BLaER1 treated with 17β-estradiol and CSF1 and Interleukin-3, amounts not matched to agents 10 nM and 100 nM (cell line): ENCODE data around the gene AATK.

Source experiments
- H3K27ac ChIP-seq, 11 experiments: shearing (Covaris generic); formaldehyde crosslinking; 2 replicates each; pipeline ENCODE4 v1.8.1; 2022
- H3K27me3 ChIP-seq, 11 experiments: shearing (Covaris generic); formaldehyde crosslinking; 2 replicates each; pipeline ENCODE4 v1.8.1; 2022
- H3K36me3 ChIP-seq, 11 experiments: shearing (Covaris generic); formaldehyde crosslinking; 2 replicates each; pipeline ENCODE4 v1.8.1; 2022
- H3K4me1 ChIP-seq, 10 experiments: shearing (Covaris generic); formaldehyde crosslinking; 2 replicates each; pipeline ENCODE4 v1.8.1; 2022
- H3K4me2 ChIP-seq, 11 experiments: shearing (Covaris generic); formaldehyde crosslinking; 2 replicates each; pipeline ENCODE4 v1.8.1; 2022
- H3K4me3 ChIP-seq, 10 experiments: shearing (Covaris generic); formaldehyde crosslinking; 2 replicates each; pipeline ENCODE4 v1.8.1; 2022
- H3K9ac ChIP-seq, 11 experiments: shearing (Covaris generic); formaldehyde crosslinking; 2 replicates each; pipeline ENCODE4 v1.8.1; 2022
- H3K9me3 ChIP-seq, 11 experiments: shearing (Covaris generic); formaldehyde crosslinking; replicated peaks in 1 of 11; 2 replicates each; pipeline ENCODE4 v1.8.1; 2022
- H4K20me1 ChIP-seq, 11 experiments: shearing (Covaris generic); formaldehyde crosslinking; 2 replicates each; pipeline ENCODE4 v1.8.1; 2022
- Cebpa-rat ChIP-seq, 11 experiments: shearing (Covaris generic); IDR thresholded peaks; 2 replicates each; pipeline ENCODE4 v1.8.1; 2022

The AATK gene

DNA sequence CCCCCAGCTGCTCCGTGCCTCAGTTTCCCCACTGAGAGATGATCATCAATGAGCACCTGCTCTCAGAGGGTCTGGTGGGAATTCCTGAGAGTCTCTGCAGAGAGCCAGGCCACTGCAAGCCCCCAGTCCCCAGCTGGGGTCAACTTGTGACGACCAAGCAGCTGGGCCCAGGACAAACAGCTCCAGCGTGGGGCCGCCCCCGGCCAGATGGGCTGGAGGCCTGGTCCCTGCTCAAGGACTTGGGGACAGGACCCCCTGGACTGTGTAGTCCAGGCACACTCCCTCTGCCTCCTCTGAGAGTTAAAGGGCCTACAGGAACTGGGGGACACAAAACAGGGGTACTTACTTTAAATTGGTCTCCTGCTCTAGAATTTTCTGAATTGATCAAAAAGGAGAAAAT, 16.6 kb upstream of the AATK start:
- H3K9ac ChIP-seq: no peak overlapping the region
- no peak overlapping the region for H3K27ac ChIP-seq
- peaks cover 0 to 11% (median 0%) of the 10 kb centered on the region in 11 experiments; a peak in 6 of 22 replicates for H3K27me3 ChIP-seq
- H3K4me1 ChIP-seq: peaks cover 13 to 39% (median 36%) of the 10 kb centered on the region in 10 experiments
- H3K4me2 ChIP-seq: no peak overlapping the region
- H4K20me1 ChIP-seq: peaks cover 0 to 34% (median 0%) of the 10 kb centered on the region in 11 experiments; a peak in 7 of 22 replicates
- H3K4me3 ChIP-seq: no peak overlapping the region
- no peaks in the 10 kb centered on the region for H3K36me3 ChIP-seq
- no peaks in the 10 kb centered on the region for H3K9me3 ChIP-seq
- TF ChIP-seq Cebpa-rat (IDR thresholded peaks at IDR 0.05): no peak

DNA sequence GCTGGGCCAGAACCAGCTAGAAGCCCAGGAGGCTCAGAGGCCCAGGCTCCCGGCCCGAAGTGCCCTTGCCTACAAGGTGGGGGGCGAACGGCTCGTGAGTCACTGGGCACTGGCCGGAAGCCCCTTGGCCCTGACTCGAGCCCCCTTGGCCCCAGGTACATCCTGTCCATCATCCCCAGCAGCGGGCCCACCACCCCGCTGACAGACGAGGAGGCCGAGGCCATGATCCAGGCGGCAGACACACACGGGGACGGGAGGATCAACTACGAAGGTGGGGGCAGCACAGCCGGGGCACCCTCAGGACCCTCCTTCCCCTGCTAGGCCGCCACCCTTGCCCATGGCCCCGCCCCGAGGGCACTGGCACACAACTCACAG, 15.8 kb upstream of the AATK start:
- H3K27ac ChIP-seq: no peak overlapping the region
- H3K4me1 ChIP-seq: peaks cover 13 to 39% (median 33%) of the 10 kb centered on the region in 10 experiments
- H3K36me3 ChIP-seq: no peaks in the 10 kb centered on the region
- H3K27me3 ChIP-seq: peaks cover 0 to 11% (median 0%) of the 10 kb centered on the region in 11 experiments; a peak in 6 of 22 replicates
- no peak overlapping the region for H3K4me3 ChIP-seq
- H4K20me1 ChIP-seq: peaks cover 0 to 31% (median 0%) of the 10 kb centered on the region in 11 experiments; a peak in 6 of 22 replicates
- no peak for TF ChIP-seq Cebpa-rat (IDR thresholded peaks at IDR 0.05)
- H3K9me3 ChIP-seq: no peaks in the 10 kb centered on the region
- H3K4me2 ChIP-seq: no peak overlapping the region
- no peak overlapping the region for H3K9ac ChIP-seq

DNA sequence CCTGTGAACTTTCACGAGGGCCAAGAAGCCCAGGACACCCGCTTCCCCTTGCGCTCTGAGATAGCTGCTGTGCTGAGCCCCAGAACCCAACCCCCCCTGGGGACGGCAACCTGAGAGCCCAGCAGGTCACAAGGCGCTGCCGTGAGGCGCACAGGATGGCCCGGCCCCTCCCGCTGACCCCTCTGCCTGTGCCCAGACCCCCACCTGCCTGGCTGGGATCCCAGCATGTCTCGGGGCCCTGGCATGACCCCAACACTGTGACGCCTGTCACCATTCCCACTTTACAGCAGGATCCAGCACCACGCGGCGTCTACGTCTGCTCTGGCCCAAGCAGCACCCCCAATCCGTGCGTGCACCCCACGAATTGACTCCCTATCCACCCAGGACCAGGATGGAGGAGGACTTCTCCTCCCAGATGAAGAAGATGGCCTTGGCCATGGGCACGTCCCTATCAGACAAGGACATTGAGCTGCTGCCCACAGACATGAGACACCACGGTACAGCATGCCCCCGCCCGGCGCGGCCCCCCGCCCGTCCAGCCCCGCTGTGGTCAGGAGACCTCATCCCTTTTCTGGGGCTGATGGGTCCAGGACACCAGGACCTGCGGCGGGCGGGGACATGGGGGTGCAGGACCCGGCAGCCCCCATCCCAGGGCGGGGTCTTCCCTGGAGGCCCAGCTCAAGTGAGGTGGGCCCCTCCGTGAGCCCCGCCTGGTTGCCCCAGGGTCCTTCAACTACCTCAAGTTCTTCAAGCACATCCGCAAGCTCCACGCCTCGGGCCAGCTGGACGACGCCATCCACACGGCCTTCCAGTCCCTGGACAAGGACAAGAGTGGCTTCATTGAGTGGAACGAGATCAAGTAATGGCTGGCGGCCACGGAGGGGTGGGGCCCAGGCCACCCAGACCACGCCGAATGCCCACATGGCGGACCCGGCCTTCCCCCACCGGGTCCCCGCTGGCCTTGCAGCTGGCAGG, 15.1 kb upstream of the AATK start:
- H3K36me3 ChIP-seq: no peaks in the 10 kb centered on the region
- H3K27ac ChIP-seq: no peak overlapping the region
- peaks cover 0 to 2% (median 0%) of the 10 kb centered on the region in 11 experiments; a peak in 3 of 22 replicates for H3K9me3 ChIP-seq
- no peak overlapping the region; a peak in 1 of 22 replicates for H3K9ac ChIP-seq
- no peak for TF ChIP-seq Cebpa-rat (IDR thresholded peaks at IDR 0.05)
- peaks cover 13 to 39% (median 33%) of the 10 kb centered on the region in 10 experiments for H3K4me1 ChIP-seq
- peaks cover 0 to 31% (median 0%) of the 10 kb centered on the region in 11 experiments; a peak in 6 of 22 replicates for H4K20me1 ChIP-seq
- H3K4me2 ChIP-seq: peak overlapping the region in 5 of 11 experiments; percentile 80 to 98 (median 89); a peak in 9 of 22 replicates
- no peak overlapping the region for H3K4me3 ChIP-seq
- peaks cover 0 to 11% (median 0%) of the 10 kb centered on the region in 11 experiments; a peak in 6 of 22 replicates for H3K27me3 ChIP-seq

DNA sequence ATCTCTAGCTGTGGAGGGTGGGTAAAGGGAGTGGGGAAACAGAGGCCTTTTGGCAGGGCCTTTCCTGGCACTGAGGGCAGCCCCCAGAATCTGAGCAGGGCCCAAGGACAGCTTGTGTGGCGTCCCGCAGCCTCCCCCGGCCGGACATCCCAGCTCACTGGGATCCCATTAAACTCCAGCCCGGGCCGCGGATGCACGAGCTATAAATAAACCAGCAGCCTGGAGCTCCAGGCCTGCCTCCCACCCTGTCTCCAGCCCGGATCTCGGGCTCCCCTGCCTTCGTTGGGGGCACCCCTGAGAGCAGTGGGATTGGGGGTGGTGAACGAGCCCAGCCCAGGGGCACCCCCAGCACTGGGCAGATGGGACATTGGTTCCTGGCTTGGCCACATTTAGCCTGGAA, 13.8 kb upstream of the AATK start:
- Histone ChIP-seq H3K4me2 (peak overlapping the region; percentile 33 to 98 (median 81); a peak in 20 of 22 replicates), H3K27ac (no peak overlapping the region; a peak in 1 of 22 replicates), H4K20me1 (peaks cover 0 to 31% (median 0%) of the 10 kb centered on the region in 11 experiments; a peak in 6 of 22 replicates), H3K4me3 (no peak overlapping the region; a peak in 1 of 20 replicates), H3K9ac (peak overlapping the region in 7 of 11 experiments; percentile 4 to 63 (median 30); a peak in 10 of 22 replicates), H3K4me1 (peaks cover 13 to 39% (median 31%) of the 10 kb centered on the region in 10 experiments), H3K9me3 (peaks cover 6 to 15% (median 10%) of the 10 kb centered on the region in 11 experiments; a peak in 21 of 22 replicates), H3K36me3 (0 out of 22 replicates have a peak, but pooled peaks cover 0 to 5% (median 0%) of the 10 kb centered on the region in 11 experiments), H3K27me3 (peaks cover 0 to 11% (median 0%) of the 10 kb centered on the region in 11 experiments; a peak in 6 of 22 replicates)
- TF ChIP-seq Cebpa-rat (IDR thresholded peaks at IDR 0.05): no peak

DNA sequence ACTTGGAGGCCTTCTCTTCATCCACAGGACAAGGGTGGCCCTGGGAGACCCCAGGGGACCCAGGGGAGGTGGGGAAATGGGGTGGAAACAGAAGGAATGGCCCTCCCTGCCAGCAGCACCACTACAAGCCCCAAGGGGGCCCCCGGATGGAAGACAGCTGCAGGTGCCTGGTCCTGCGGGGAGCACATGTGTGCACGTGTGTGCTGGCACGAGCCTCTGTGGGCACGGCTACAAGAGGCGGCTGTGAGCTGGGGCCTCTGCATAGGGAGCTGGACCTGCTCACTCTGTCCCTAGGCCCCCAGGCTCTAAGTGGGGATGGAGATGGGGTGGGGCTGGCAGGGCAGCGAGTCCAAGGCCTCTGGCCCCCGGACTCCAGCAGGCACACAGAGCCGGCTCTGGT, 13.2 kb upstream of the AATK start:
- peak overlapping the region in 7 of 11 experiments; percentile 21 to 63 (median 30); a peak in 9 of 22 replicates for H3K9ac ChIP-seq
- no peak overlapping the region; a peak in 1 of 20 replicates for H3K4me3 ChIP-seq
- H3K9me3 ChIP-seq: peaks cover 6 to 16% (median 10%) of the 10 kb centered on the region in 11 experiments; a peak in 21 of 22 replicates
- 0 out of 22 replicates have a peak, but pooled peaks cover 0 to 5% (median 0%) of the 10 kb centered on the region in 11 experiments for H3K36me3 ChIP-seq
- peaks cover 13 to 39% (median 31%) of the 10 kb centered on the region in 10 experiments for H3K4me1 ChIP-seq
- H4K20me1 ChIP-seq: peaks cover 0 to 31% (median 0%) of the 10 kb centered on the region in 11 experiments; a peak in 6 of 22 replicates
- H3K27ac ChIP-seq: no peak overlapping the region; a peak in 1 of 22 replicates
- peaks cover 0 to 8% (median 0%) of the 10 kb centered on the region in 11 experiments; a peak in 2 of 22 replicates for H3K27me3 ChIP-seq
- H3K4me2 ChIP-seq: peak overlapping the region; percentile 33 to 98 (median 81); a peak in 21 of 22 replicates
- no peak for TF ChIP-seq Cebpa-rat (IDR thresholded peaks at IDR 0.05)

DNA sequence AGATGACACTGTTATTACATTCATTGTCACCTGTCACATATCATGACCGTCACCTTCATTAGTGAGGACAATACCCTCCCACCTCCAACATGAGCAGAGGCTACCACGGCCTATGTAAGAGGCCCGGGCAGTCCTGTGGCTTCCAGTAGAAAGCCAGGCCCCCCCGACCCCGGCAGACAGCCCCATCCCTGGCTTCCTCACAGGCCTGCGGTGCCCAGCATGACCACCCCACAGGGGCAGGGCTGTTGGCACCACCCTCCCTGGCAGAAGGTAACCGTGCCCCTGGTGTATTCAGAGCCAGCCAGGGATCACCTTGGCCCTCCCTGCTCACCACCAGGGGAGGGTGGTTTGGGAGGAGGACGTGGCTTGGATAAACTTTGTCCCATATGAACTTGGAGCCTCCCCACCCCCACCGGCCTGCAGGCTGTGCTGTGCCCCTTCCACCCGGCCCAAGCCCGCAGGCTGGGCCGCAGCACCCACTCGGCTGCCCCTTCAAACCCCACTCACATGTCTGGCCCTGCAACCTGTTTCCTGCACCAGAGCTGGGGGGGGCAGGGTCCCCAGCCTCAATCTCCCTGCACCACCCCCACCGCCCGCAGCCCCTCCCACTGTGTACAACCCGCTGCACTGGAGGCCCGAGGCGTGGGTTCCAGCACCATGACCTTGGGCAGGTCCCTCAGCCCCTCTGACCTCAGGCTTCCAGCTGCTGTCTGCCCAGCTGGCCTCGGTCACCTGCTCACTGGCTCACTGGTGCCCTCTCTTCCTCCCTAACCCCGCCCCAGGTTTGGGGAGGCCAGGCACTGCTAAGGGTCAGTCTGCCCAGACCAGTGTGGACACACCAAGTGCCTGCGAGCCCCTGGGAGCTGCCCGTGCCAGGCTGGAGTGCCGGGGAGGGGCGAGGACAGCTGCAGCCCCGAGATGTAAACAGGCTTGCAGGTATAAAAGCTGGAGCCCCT, 12.4 kb upstream of the AATK start:
- Histone ChIP-seq H3K27me3 (peaks cover 0 to 8% (median 0%) of the 10 kb centered on the region in 11 experiments; a peak in 2 of 22 replicates), H3K36me3 (0 out of 22 replicates have a peak, but pooled peaks cover 0 to 5% (median 0%) of the 10 kb centered on the region in 11 experiments), H3K9ac (peak overlapping the region in 5 of 11 experiments; percentile 22 to 63 (median 39); a peak in 3 of 22 replicates), H3K4me2 (peak overlapping the region; percentile 33 to 98 (median 81); a peak in 20 of 22 replicates), H3K9me3 (peaks cover 6 to 16% (median 10%) of the 10 kb centered on the region in 11 experiments; a peak in 21 of 22 replicates), H3K4me1 (peaks cover 13 to 39% (median 31%) of the 10 kb centered on the region in 10 experiments), H3K4me3 (no peak overlapping the region; a peak in 1 of 20 replicates), H3K27ac (no peak overlapping the region), H4K20me1 (peaks cover 0 to 24% (median 0%) of the 10 kb centered on the region in 11 experiments; a peak in 6 of 22 replicates)
- TF ChIP-seq Cebpa-rat (IDR thresholded peaks at IDR 0.05): no peak

DNA sequence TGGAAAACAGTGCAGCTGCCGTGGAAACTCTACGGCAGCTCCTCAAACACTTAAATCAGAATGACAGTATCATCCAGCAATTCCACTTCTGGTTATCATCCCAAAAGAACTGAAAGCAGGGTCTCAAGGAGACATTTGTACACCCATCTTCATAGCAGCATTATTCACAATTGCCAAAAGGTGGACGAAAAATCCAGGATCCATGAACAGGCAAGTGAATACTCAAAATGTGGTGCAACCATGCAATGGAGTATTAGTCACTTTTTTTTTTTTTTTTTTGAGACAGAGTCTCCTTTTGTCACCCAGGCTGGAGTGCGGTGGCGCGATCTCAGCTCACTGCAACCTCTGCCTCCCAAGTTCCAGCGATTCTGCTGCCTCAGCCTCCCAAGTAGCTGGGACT, 10.6 kb upstream of the AATK start:
- Histone ChIP-seq H3K9ac (no peak overlapping the region), H3K4me3 (no peak overlapping the region), H3K4me1 (peaks cover 18 to 49% (median 34%) of the 10 kb centered on the region in 10 experiments), H3K4me2 (no peak overlapping the region), H3K9me3 (peaks cover 6 to 16% (median 10%) of the 10 kb centered on the region in 11 experiments; a peak in 21 of 22 replicates), H3K27me3 (peaks cover 0 to 8% (median 0%) of the 10 kb centered on the region in 11 experiments; a peak in 2 of 22 replicates), H3K27ac (no peak overlapping the region), H4K20me1 (peaks cover 0 to 22% (median 0%) of the 10 kb centered on the region in 11 experiments; a peak in 5 of 22 replicates), H3K36me3 (0 out of 22 replicates have a peak, but pooled peaks cover 0 to 5% (median 0%) of the 10 kb centered on the region in 11 experiments)
- TF ChIP-seq Cebpa-rat (IDR thresholded peaks at IDR 0.05): no peak
